Heart right ventricle (tissue), 16 donors: ENCODE measurements around the gene XRCC1. TPM values are rescaled to one million over a fixed set of nuclear protein-coding genes. Genes with fewer than 3 reads are reported as not detected.

Source experiments
- ATAC-seq, 8 donors: fragments of 200-7000 bp; cut with Tn5 transposase; one replicate each; pipeline ENCODE4 v1.9.1; 2020; ENCODE audit warnings: mild to moderate bottlenecking in 8 of 8, moderate library complexity in 8 of 8, moderate number of reproducible peaks in 1 of 8
- DNase-seq, 2 donors: peaks; one replicate each; pipeline ENCODE4 v3.0.0-alpha.2; 2020
- H3K27ac ChIP-seq, 10 donors: fragments of 200-600 bp; sonication (generic) in 2 of 10; one replicate each; pipeline versions ENCODE4 v1.5.0 to v1.8.0; 2020 to 2022; ENCODE audit warnings: mild to moderate bottlenecking in 3 of 10
- H3K27me3 ChIP-seq, 7 donors: fragments of 200-600 bp; one replicate each; pipeline ENCODE4 v1.8.0; 2021 to 2022; ENCODE audit warnings: mild to moderate bottlenecking in 2 of 7
- H3K36me3 ChIP-seq, 9 donors: fragments of 200-600 bp; sonication (generic) in 1 of 9; one replicate each; pipeline versions ENCODE4 v1.5.0 to v1.8.0; 2020 to 2022; ENCODE audit warnings: mild to moderate bottlenecking in 2 of 9
- H3K4me1 ChIP-seq, 9 donors: fragments of 200-600 bp; sonication (generic) in 1 of 9; one replicate each; pipeline versions ENCODE4 v1.5.0 to v1.8.0; 2020 to 2022; ENCODE audit warnings: mild to moderate bottlenecking in 4 of 9
- H3K4me3 ChIP-seq, 10 donors: fragments of 200-600 bp; sonication (generic) in 2 of 10; one replicate each; pipeline versions ENCODE4 v1.5.0 to v1.8.0; 2020 to 2022; ENCODE audit warnings: mild to moderate bottlenecking in 7 of 10, moderate library complexity in 2 of 10
- H3K9me3 ChIP-seq, 11 donors: fragments of 200-600 bp in 10 of 11; sonication (generic) in 2 of 11; one replicate each; pipeline versions ENCODE4 v1.5.0 to v1.8.0; 2013 to 2022; ENCODE audit warnings: mild to moderate bottlenecking in 2 of 11, control low read depth in 1 of 11, moderate library complexity in 1 of 11
- WGBS, 2 donors: extraction: QIAGEN DNeasy Blood & Tissue Kit; methylation state at CpG; one replicate each; pipeline ENCODE4 v1.1.7; 2013; ENCODE audit warnings: inconsistent platforms in 1 of 2; 5-methylcytosine and 5-hydroxymethylcytosine counted together
- intact Hi-C, 10 donors: fragments of 100-400 bp; cut with DNase I; formaldehyde crosslinking; loops; one replicate each; pipeline versions ENCODE4 v1.11.1 to v1.14.2; 2022
- polyA plus RNA-seq, 2 donors: library from polyadenylated mRNA; stranded (reverse); fragments of 200-250 nt; gene quantifications; one replicate each; pipeline ENCODE4 v1.2.3, GENCODE V29; 2013
- total RNA-seq, 10 donors: library from RNA; stranded (reverse); fragmentation: NEBNext Ultra II Directional in 3 of 10; extraction: Animal tissue kit (Norgen Biotek cat#: 25700) in 3 of 10; gene quantifications; one replicate each; pipeline versions ENCODE4 v1.2.1 to v1.2.4, GENCODE V29; 2021 to 2023
- TF ChIP-seq, protein P1 (sequence below), 9 donors: fragments of 200-600 bp; sonication (generic) in 2 of 9; IDR thresholded peaks; one replicate each; pipeline versions ENCODE4 v1.5.0 to v1.8.0; 2021 to 2022; ENCODE audit warnings: antibody characterized with exemption in 9 of 9, mild to moderate bottlenecking in 5 of 9, moderate library complexity in 1 of 9
- donor health status: Arrhythmogenic right ventricular cardiomyopathy.
- donor health status: ischemic (EF 13 %, LVEDD 7.1; RV severe dilation, severe dysfunction).
- donor health status: healthy with polysubstance abuse.
- donor health status: DM: no; HTN: yes; CAD: no.
- donor health status: DM: no; HTN: no; CAD: no.
- donor health status: ischemic (EF 25% LVEDD 6.9; RV normal size, moderate dysfunction).
- donor health status: ischemic (EF 25% LVEDD 5.7; RV mildly dilated, moderate dysfunction).
- donor health status: healthy.
- donor health status: DM: yes; HTN: yes; CAD: no.
- donor health status: Ischemic cardiomyopathy.
- donor health status: ischemic (EF 35%, LVEDD 5.7; RV mildly dilated, moderate dysfunction).
- donor health status: nonischemic (EF 11% LVEDD 7.7; RV severe dilation, severe dysfunction).
- donor health status: DM: yes; HTN: yes; CAD: no.
- donor health status: PGD.
- donor health status: ischemic (EF 29% LVEDD 5.4; RV normal size, mild dysfunction).
- donor health status: nonischemic (EF 23%, LVEDD 6.1; RV moderate dilation, normal function).

Gene XRCC1
- total and polyA plus RNA-seq, 12 donors: 11.0 to 21.9 (median 17.7) TPM

DNA sequence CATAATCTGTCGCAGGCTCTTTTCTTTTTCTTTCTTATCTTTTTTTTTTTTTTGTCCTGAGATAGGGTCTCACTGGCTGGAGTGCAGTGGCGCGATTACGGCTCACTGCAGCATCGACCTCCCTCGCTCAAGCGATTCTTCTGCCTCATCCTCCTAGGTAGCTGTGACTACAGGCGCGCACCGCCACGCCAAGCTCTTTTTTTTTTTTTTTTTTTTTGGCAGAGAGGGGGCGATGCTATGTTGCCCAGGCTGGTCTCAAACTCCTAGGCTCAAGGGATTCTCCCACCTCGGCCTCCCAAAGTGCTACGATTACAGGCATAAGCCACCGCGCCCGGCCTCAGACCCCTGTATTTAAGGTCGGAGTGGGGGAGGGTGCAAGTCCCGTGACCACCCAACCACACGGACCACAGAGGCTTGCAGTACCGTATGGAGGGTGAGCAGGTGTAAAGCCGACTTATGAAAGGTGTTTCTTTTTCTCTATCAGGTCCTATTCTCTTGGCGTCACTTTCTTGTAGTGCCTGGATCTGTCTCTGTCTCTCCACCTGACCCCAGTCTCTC, 72.8 kb downstream of the XRCC1 start:
- H3K36me3 ChIP-seq: peaks cover 0 to 23% (median 0%) of the 10 kb centered on the region in 9 donors
- no peaks in the 10 kb centered on the region for H3K27me3 ChIP-seq
- TF ChIP-seq, protein P1, sequence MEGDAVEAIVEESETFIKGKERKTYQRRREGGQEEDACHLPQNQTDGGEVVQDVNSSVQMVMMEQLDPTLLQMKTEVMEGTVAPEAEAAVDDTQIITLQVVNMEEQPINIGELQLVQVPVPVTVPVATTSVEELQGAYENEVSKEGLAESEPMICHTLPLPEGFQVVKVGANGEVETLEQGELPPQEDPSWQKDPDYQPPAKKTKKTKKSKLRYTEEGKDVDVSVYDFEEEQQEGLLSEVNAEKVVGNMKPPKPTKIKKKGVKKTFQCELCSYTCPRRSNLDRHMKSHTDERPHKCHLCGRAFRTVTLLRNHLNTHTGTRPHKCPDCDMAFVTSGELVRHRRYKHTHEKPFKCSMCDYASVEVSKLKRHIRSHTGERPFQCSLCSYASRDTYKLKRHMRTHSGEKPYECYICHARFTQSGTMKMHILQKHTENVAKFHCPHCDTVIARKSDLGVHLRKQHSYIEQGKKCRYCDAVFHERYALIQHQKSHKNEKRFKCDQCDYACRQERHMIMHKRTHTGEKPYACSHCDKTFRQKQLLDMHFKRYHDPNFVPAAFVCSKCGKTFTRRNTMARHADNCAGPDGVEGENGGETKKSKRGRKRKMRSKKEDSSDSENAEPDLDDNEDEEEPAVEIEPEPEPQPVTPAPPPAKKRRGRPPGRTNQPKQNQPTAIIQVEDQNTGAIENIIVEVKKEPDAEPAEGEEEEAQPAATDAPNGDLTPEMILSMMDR (IDR thresholded peaks at IDR 0.05): no peak
- H3K4me3 ChIP-seq: peak overlapping the region in 2 of 10 donors; percentile 78 to 89
- intact Hi-C loops: loop anchor here in 6 of 10 donors (5.0 kb wide), 3 partner anchors 35 to 50 kb away; partner anchors contain the start of gene LYPD3 (in 1 of the 6)
- H3K4me1 ChIP-seq: peaks cover 0 to 53% (median 28%) of the 10 kb centered on the region in 9 donors
- no peak overlapping the region for H3K27ac ChIP-seq
- DNase-seq: no peak
- 77 to 78% methylated on average over 23 of the region's 23 CpGs for WGBS, 2 donors
- ATAC-seq: no peak
- no peaks in the 10 kb centered on the region for H3K9me3 ChIP-seq

DNA sequence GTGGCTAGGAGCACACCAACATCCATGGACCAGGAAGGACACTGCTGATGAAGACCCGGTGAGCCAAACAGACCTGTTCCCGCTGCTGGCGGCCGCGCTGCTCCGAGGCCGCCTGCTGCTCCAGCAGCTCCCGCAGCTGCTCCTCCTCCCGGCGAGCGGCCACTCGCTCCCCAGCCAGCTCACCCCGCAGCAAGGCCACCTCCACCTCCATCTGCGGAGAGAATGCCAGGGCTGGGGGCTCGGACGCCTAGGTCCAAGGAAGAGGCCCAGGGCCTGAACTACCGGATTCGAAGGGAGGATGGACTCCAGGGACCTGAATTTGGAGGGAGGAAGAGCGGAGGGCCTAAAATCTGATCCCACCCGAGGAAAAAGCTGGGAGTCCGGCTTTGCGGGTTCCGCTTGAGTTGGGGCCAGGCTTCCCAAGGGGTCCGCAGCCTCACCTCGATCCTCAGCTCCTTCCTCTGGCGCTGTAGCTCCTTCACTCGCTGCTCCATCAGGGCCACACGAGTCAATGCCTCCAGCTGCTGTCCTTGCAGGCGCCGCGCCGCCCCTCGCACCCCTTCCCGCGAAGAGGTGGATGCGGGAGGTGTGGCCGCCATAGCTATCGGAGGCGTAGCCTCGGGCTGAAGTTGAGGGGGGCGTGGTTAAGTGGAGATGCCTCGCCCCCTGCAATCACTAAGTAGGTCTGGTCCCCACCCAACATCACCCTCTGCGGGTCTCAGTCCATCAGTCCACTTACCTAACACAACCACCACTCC, 73.5 kb downstream of the XRCC1 start:
- ATAC-seq (no peak), DNase-seq (no peak)
- Histone ChIP-seq H3K36me3 (peaks cover 0 to 30% (median 0%) of the 10 kb centered on the region in 9 donors), H3K9me3 (no peaks in the 10 kb centered on the region), H3K27me3 (no peaks in the 10 kb centered on the region), H3K4me1 (peaks cover 0 to 53% (median 28%) of the 10 kb centered on the region in 9 donors), H3K4me3 (peak overlapping the region in 1 of 10 donors; percentile 17), H3K27ac (no peak overlapping the region)
- WGBS, 2 donors: 62 to 68% methylated on average over 43 of the region's 43 CpGs
- TF ChIP-seq, protein P1 (IDR thresholded peaks at IDR 0.05): no peak
- intact Hi-C loops: loop anchor here in 6 of 10 donors (5.0 kb wide), 3 partner anchors 35 to 50 kb away; partner anchors contain the start of gene LYPD3 (in 1 of the 6)

DNA sequence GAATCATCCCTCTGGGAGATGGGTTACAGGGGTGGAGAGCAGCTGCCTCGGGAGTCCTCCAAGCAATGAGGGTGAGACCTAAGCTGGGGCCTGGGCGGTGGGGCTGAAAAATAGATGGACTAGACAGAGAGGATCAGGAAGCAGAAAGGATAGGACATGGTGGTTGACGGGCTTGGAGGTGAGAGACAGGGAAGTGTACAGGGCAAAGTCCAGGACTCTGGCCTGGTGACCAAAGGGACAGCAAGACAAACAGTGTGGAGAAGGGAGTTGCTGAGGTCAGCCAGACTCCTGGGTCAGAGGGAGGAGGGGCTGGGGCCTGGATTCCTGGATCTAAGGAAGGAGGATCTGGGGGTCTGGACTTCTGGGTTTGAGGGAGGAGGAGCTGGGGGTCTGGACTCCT, 76.3 kb downstream of the XRCC1 start:
- Histone ChIP-seq H3K27ac (peak overlapping the region in 6 of 10 donors; percentile 10 to 71 (median 54)), H3K36me3 (peaks cover 0 to 43% (median 6%) of the 10 kb centered on the region in 9 donors)
- intact Hi-C loops: no loop called here

DNA sequence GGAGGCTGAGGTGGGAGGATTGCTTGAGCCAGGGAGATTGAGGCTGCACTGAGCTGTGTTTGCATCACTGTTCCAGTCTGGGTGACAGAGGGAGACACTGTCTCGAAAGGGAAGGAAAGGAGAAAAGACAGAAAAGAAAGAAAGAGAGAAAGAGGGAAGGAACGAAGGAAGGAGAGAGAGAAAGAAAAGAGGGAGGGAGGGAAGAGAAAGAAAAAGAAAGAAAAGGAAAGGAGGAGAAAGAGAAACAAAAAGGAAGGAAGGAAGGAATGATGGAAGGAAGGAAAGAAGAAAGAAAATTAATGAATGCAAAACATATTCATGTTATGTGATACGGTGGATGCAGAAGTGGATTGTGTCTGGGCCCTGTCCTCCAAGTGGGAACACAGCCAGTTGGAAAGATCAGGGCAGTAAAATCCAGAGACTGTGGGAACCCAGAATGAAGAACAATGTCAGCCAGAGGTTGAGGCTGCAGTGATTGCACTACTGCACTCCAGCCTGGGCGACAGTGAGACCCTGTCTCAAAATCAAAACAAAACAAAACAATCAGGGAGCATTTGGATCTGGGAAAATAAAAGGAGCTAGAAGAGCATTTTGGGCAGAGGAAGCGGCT, 77.0 kb downstream of the XRCC1 start:
- WGBS, 2 donors: 59 to 65% methylated on average over 5 of the region's 5 CpGs
- H3K4me3 ChIP-seq: no peak overlapping the region
- H3K27ac ChIP-seq: peak overlapping the region in 6 of 10 donors; percentile 10 to 71 (median 54)
- intact Hi-C loops: no loop called here
- ATAC-seq (peak; percentile 60 to 83 (median 74)), DNase-seq (peak in 1 of 2 donors; percentile 45)
- TF ChIP-seq, protein P1 (IDR thresholded peaks at IDR 0.05): no peak
- H3K9me3 ChIP-seq: no peaks in the 10 kb centered on the region
- H3K4me1 ChIP-seq: peaks cover 0 to 39% (median 18%) of the 10 kb centered on the region in 9 donors
- no peaks in the 10 kb centered on the region for H3K27me3 ChIP-seq
- peaks cover 0 to 46% (median 6%) of the 10 kb centered on the region in 9 donors for H3K36me3 ChIP-seq

More for the DNA sequence above, 76.3 kb downstream of the XRCC1 start:
- H3K4me3 ChIP-seq: no peak overlapping the region
- 68 to 84% methylated on average over 3 of the region's 3 CpGs for WGBS, 2 donors
- ATAC-seq (no peak), DNase-seq (no peak)
- no peaks in the 10 kb centered on the region for H3K27me3 ChIP-seq
- peaks cover 0 to 42% (median 20%) of the 10 kb centered on the region in 9 donors for H3K4me1 ChIP-seq
- TF ChIP-seq, protein P1 (IDR thresholded peaks at IDR 0.05): no peak
- no peaks in the 10 kb centered on the region for H3K9me3 ChIP-seq
